T-helper 2 cell treated with Interferon-gamma antibody and Interleukin-4, amounts not matched to agents 100 ng/mL and 5 ng/mL, for 36 hours (primary cell): ENCODE measurements around the gene PREPL. TPM values are rescaled to one million over a fixed set of nuclear protein-coding genes. Genes with fewer than 3 reads are reported as not detected.

Experiments
- intact Hi-C: fragments of 100-400 bp; cut with micrococcal nuclease; formaldehyde crosslinking; loops from one replicate; pipeline ENCODE4 v1.15.1; 2023
- total RNA-seq: library from RNA; stranded (reverse); gene quantifications from 2 replicates; pipeline ENCODE4 v1.2.3, GENCODE V29; 2022

Gene PREPL
- total RNA-seq, 1 donor from 2014 or later = 23.8 TPM

DNA sequence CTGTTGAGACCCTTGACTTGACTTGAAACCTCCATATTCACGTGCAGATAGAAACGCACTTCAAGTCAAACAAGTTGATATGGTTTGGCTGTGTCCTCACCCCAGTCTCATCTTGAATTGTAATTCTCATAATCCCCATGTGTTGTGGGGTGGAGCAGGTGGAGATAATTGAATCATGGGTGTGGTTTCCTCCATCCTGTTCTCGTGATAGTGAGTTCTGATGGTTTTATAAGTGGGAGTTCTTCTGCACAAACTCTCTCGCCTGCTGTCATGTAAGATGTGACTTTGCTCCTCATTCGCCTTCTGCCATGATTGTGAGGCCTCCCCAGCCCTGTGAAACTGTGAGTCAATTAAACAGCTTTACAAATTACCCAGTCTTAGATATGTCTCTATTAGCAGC lies 64.6 kb downstream of the PREPL start:
- intact Hi-C loops = loop anchor here (10.0 kb wide), 1 partner anchor 52 kb away; no protein-coding TSS in a partner anchor

DNA sequence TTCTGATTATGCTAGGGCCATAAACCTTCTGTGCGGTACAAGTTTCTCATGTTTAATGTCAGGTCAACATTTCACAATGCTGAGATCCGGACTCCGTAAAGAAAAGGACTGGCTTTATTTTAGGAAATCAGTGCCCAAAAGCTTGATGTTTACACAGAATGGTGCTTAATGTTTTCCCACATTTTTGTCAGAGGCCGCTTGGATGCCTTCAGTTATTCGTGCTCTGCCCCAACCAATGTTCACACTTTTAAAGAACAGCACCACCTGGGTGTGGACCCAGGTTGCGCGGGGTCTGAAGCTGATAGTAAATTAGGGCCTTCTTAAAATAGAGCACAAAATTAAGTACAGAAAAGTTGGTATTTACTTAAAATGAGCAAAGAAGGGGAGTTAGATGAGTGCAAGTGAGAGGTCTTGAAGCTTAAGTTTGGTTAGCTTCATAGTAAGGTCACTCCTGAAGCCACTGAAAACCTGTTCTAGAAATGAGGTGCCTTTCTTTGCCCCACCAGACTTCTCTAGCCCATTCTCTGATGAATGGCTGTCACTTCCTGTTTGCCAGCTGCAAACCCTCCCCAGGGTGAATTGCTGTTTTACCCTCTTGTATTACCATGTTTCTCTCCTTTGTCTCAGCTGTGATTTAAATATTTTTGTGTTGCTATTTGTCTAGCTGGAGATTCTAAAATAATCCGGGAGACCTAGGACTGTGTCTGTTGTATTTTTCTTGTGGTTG lies 65.5 kb downstream of the PREPL start:
- intact Hi-C loops = loop anchor here (10.0 kb wide), 1 partner anchor 51 kb away; no protein-coding TSS in a partner anchor

DNA sequence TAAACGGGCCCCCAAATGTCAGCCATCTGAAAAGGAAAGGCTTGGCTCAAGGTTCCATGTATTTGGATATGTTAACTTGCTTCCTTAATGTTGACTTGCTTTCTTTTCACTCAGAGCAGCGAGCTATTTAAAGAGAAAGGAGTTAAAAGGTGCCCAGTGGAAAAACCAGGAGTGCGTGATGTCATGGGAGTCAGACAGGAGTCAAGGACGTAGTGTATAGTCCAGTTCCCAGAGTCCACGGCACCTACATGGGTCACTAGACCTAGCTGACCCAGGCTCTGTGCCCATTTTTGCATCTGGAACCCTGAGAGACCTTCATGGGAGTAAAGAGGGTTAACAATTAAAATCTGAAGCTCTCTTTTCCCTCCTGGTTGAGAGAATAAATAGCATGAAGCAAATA lies 66.2 kb downstream of the PREPL start:
- intact Hi-C loops = loop anchor here (10.0 kb wide), 1 partner anchor 50 kb away; no protein-coding TSS in a partner anchor

DNA sequence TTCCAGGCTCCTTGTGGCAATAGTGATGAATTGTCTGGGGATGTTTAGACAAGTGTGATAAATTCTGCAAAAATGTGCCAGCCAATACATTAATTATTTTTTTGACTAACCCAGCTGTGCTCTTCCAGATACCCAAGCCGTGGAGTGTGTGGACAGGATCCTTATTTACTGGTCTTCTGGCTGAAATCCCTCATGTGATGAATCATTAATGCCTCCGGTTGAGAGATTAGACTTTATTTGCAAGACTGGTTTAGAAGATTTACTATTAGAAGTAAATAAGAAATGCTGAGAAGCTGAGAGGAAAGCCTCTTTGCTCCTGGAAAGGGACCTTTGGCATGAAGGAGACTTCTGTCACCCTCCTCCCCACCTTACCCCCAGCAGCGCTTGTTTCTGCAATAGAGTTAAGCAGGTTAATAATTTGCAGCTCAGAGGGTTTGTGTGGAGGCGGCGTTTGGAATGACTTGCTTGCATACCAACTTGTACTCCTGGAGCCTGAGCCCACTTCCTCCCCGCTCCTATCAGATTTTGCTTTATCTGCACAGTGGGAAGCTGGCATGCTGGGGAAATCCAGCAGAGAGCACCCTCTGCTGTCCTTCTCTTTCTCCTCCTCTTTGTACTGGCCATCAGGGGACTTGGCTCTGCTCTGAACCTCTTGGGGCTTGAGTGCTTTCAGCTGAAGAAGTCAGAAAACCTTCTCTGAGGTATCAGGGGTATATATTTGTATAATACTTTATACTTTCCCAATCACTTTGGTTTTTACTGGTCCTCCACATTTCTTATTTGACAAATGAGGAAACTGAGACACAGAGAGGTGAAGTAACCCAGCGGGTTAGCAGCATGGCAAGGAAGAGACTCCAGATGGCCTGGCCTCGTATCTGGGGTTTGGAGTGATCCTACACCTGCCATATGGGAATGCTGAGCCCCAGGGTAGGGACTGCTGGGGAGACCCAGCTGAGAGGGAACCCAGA lies 69.7 kb downstream of the PREPL start:
- intact Hi-C loops = loop anchor here (10.0 kb wide), 1 partner anchor 47 kb away; no protein-coding TSS in a partner anchor

DNA sequence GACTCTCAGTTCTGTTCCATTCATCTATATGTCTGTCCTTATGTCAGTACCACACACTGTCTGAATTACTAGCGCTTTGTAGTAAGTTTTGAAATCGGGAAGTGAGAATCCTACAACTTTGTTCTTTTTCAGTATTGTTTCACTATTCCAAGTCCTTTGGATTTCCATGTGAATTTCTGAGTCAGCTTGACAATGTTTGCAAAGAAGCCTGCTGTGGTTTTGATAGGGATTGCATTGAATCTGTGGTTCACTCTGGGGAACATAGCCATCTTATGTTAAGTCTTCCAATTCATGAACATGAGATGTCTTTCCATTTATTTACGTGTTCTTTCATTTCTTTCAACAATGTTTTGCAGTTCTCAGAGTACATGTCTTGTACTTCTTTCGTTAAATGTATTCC lies 71.0 kb downstream of the PREPL start:
- intact Hi-C loops = loop anchor here (10.0 kb wide), 1 partner anchor 45 kb away; no protein-coding TSS in a partner anchor

DNA sequence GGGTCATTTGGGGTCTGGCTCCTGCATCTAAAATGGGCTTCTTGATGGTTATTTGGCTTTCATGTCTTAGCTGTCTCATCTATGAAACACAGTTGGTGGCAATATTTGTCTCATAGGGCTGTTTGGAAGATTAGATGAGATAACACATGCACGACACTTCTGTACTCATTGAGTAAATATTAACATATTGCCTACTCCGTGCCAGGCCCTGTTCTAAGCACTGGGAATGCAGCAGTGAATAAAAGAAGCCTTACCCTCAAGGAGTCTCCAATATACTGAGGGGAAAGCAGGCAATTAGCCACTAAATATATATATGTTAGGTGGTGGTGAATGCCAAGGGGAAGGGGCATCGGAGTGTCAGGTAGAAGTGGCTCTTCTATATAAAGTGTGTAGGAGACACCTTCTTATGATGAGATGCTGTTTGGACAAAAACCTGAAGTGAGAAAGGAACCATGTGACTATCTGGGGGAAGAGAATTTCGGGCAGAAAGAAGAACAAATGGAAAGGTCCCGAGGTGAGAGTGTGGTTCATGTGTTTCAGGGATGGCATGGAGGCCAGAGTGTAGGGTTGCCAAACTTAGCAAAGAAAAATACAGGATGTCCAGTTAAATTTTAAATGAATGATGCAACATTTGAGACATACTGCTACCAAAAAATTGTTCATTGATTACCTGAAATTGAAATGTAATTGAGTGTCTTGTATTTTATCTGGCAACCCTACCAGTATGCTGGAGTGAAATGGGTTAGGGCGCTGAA lies 74.2 kb downstream of the PREPL start:
- intact Hi-C loops = no loop called here

DNA sequence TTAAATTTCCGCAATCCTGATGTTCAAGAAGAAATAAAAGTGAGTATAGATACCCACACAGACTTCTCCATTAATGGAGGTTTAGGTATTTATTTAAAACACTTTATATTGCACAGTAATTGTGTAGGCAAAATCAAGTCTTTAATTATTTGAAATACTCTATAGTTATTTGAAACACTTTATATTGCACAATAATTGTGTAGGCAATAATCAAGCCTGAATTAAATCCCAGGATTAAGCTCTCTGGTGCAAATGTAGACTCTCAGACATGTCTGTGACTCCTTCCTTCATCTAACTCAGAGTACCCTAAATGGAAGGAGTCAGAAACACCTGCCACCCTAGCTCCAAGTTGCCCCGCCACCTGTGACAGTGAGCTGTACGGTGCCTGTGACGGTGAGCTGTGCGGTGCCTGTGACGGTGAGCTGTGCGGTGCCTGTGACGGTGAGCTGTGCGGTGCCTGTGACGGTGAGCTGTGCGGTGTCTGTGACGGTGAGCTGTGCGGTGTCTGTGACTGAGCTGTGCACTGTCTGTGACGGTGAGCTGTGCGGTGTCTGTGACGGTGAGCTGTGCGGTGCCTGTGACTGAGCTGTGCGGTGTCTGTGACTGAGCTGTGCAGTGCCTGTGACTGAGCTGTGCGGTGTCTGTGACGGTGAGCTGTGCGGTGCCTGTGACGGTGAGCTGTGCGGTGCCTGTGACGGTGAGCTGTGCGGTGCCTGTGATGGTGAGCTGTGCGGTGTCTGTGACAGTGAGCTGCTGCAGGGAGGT lies 75.0 kb downstream of the PREPL start:
- intact Hi-C loops = no loop called here

DNA sequence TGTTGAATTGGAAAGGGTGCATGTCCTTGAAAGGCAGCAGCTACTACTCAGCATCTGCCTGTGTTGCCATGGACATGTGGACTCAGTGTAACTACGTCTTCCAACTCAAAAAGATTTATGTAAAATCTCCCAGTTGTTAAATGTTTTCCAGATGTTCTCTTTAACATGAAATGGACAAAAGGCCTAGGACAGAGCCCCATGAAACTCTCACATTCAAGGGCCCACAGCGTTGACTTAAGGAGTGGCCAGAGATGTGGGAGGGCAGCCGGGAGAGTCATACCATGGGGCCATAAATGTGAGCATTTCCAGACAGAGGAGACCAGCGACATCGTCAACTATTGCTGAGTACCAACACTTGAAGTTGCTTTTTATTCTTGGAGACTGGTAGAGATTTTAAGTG lies 76.1 kb downstream of the PREPL start:
- intact Hi-C loops = no loop called here

DNA sequence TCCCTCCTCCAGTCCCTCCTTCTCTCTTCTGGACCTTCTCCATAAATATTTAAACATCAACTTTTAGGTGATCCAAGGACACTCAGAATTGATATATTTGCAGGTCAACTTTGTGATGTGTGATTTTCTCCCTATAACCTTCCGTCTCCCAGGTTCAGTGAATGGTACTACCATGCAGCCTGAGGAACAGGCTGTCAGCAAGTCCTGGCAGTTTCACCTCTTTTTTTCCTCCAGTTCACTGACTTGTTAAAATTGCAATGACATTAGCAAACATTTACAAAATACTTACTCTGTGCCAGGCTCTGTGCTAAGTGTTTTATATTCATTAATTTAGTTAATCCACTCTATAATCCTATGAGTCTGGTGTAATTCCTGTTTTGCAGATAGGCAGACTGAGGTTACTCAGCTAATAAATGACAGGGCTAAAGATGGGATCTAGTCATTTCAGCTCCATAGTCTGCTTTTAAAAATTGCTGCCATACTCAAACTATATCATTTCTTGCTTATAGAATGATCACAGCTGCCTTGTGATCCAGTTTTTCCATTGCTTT lies 78.1 kb downstream of the PREPL start:
- intact Hi-C loops = no loop called here

DNA sequence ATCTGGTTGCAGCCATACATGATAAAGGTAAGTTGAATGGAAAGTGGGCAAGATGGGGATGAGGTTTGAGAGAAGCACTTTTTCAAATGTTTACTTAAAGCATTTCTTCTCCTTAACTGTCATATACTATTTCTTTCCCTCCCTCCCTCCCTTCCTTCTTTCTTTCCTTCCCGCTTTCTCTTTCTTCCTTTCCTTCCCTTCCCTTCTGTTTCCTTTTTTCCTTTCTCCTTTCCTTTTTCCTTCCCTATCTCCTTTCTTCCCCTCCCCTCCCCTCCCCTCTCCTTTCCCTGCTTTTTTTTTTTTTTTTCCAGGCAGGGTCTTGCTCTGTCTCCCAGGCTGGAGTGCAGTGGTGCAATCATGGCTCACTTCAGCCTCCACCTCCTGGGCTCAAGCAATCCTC lies 80.4 kb downstream of the PREPL start:
- intact Hi-C loops = no loop called here

DNA sequence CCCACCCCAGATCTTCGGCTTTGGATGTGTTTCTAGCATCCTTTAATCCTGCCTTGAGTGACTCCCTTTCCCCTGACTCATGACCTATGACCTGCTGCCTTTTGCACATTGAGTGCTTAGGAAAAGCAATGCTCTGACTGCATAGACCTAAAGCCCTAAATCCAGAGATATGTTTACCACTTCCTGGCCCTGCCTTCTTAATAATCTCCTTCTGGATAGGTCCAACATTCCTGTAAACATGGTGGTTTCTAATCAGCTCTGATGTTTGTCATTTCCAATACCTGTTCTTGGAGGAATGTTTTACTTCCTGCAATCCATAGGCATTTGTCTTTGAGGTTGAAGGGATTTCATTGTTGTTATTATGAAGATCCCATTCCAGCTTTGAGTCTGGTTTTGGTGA lies 83.8 kb downstream of the PREPL start:
- intact Hi-C loops = no loop called here

DNA sequence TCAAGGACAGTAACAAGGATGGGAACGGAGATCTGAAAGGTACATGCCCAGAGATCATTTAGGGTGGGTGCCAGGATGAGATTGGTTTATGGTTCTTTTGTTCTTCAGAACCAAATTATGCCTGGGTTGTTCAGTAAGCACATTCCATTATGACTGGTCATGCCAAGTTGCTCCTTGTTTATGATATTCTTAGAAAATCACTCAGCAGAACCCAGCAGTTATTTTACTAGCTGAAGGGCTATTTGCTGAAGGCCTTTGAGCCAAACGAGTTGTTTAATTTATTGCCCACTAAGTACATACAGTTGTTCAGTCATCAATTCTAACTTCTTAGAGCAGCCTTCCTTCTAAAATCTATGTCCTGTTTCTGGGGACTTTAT lies 85.4 kb downstream of the PREPL start:
- intact Hi-C loops = no loop called here

DNA sequence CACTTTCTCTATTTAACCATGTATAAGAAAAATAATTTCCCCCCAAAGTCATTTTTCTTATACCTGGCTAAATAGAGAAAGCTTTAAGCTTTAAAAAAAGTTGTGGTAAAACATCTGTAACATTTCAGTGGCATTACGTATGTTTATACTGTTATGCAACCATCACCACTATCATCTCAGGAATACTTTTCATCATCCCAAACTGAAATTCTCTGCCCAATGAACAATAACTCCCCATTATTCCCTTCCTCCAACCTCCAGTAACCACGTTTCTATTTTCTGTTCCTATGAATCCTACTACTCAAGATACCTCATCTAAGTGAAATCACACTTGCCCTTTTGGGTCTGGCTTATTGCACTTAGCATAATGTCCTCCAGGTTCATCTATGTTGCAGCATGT lies 87.7 kb downstream of the PREPL start:
- intact Hi-C loops = no loop called here

DNA sequence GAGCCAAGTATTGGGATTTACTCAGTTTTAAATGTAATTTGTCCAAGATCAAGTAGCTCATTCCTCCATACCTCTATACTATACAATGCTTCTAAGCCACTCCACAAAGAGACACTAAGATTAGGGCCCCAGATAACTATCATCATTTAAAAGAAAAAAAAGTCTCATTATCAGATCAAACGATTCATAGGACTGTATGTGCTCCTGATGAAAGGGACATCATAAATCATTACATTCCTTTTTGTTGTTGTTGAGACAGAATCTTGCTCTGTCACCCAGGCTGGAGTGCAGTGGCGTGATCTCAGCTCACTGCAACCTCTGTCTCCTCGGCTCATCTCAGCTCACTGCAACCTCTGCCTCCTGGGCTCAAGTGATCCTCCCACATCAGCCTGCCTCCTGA lies 88.2 kb downstream of the PREPL start:
- intact Hi-C loops = no loop called here

DNA sequence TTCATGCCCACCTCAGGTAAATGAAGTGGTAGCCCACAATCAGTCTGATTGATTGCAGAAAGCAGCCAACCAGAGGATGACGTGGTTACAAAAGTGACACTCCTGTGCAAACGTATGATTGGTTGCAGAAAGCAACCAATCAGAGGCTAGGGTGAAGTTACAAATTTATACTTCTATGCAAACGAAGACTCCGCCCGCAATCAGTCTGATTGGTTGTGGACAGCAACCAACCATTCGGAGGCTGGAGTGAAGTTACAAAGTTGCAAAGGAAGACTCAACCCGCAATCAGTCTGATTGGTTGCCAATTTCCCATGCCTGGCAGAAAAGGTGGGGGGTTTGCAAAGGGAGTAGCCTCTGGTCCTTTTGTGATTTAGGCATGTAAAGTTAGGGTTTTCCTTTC lies 90.0 kb downstream of the PREPL start:
- intact Hi-C loops = no loop called here

DNA sequence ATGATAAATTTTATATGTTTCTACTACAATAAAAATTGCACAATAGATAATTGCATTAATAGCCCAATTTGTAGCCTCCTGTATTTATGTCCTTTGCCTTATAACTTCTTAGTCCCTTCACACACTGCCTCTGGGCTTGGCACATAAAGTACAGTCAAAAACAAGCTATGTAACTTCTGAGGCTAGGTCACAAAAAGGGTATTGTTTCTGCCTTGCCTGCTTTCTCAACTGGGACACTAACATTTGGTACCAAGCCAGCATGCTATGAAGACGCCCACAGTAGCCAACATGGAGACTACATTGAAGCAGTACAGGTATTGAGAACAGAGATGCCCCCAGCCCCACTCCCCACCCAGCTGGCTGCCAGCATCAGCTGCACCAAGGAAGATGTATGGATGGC lies 91.5 kb downstream of the PREPL start:
- intact Hi-C loops = no loop called here

DNA sequence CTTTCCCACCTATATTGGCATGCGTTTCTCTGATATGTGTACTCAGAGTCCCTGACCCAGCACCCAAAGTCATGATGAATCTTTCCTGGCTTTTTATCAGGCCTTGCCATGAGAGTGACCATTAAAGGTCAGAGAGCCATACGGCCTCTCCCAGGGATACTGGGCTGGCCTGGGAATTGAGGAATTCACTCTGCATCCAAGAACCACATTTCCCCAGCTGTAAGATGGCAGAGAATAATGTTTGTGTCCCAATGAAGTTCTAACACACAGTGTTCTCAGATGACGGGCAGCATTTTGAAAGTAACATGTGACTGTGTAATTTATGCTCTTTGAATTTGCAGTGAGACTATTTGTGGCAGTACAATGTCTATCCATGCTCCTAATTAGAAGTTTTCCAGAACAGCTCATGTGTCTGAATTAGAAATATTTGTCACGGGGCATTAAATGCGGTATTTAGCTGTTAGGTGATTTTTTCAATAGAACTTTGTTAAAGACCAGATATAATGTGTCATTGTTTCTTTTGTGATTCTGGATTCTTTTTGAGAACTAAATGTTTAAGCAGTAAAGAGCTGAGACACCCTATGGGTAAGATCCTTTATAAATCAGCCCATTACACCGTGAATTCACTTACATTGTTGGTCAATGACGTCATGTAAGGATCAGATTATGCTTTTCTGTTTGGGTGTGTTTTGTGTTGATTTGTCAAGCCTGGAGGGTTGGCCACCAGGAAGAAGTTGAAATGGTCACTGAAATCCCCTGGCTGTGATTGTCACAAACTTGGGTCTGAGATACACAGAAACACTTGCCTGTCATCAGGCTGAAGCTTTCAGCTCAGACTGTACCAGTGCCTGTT lies 93.3 kb downstream of the PREPL start:
- intact Hi-C loops = no loop called here
